SH-SY5Y (cell line): ENCODE results near the gene CYSTM1.

Source experiments
- GATA2 ChIP-seq: IDR thresholded peaks from 2 replicates; pipeline ENCODE4 v1.6.1; 2011; ENCODE audit warnings: mild to moderate bottlenecking, low read depth, low read length
- GATA3 ChIP-seq: IDR thresholded peaks from 2 replicates; pipeline ENCODE4 v1.6.1; 2011; ENCODE audit warnings: low read depth, mild to moderate bottlenecking, low read length, moderate library complexity

DNA sequence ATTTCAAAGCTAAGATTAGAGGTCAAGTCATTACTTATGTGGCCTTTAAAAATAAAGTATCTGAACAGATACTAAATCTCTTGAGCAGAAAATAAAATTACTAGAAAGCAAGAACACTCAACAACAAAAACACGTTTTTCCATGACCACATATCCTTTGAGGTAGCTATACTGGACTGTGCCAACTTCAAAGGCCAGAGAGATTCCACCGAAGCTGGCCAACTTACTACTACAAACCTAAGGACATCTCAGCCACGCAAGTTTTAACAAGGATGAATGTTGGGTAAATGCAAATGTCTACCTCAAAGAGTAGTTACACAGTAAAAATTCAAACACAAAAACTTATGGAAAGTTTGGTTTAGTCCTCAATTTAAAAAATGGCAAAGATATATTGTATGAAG is 109.0 kb downstream of the CYSTM1 start:
- no peak for TF ChIP-seq GATA2
- no peak for TF ChIP-seq GATA3
